SK-N-MC (cell line): ENCODE measurements around the gene CDKAL1.

Source experiments
- EZH2 ChIP-seq: fragments of 200-600 bp; sonication (generic); IDR thresholded peaks from one replicate; pipeline ENCODE4 v1.6.1; 2017; ENCODE audit warnings: antibody characterized with exemption
- POLR2AphosphoS5 ChIP-seq: IDR thresholded peaks from 2 replicates; pipeline ENCODE4 v1.6.1; 2012; ENCODE audit warnings: mild to moderate bottlenecking, low read depth, low read length, borderline replicate concordance

GRCh38 chr6:20747991-20748390 lies 213.7 kb downstream of the CDKAL1 start:
- TF ChIP-seq EZH2 (no peak), POLR2AphosphoS5 (no peak)
